HEK293 (cell line): ENCODE results near the gene SAMD8.

Experiments
- GLIS1 ChIP-seq: fragments of 450-650 bp; formaldehyde crosslinking; IDR thresholded peaks from 2 replicates; pipeline ENCODE4 v1.5.1; 2016; ENCODE audit warnings: missing biosample characterization, missing genetic modification characterization
- MEIS1 ChIP-seq: sonication (generic); formaldehyde crosslinking; IDR thresholded peaks from 2 replicates; pipeline ENCODE4 v1.8.1; 2022; ENCODE audit warnings: missing genetic modification reagents, mild to moderate bottlenecking, borderline replicate concordance
- SCRT1 ChIP-seq: fragments of 450-650 bp; formaldehyde crosslinking; IDR thresholded peaks from 2 replicates; pipeline ENCODE4 v1.5.1; 2016; ENCODE audit warnings: missing biosample characterization, missing genetic modification characterization, borderline replicate concordance
- ZBTB17 ChIP-seq: fragments of 450-650 bp; formaldehyde crosslinking; IDR thresholded peaks from 2 replicates; pipeline ENCODE4 v1.5.1; 2016; ENCODE audit warnings: missing biosample characterization, missing genetic modification characterization
- ZFHX2 ChIP-seq: fragments of 450-650 bp; formaldehyde crosslinking; conservative IDR thresholded peaks from 2 replicates; pipeline ENCODE4 v1.5.1; 2016; ENCODE audit warnings: missing biosample characterization, missing genetic modification characterization
- ZNF112 ChIP-seq: fragments of 450-650 bp; formaldehyde crosslinking; IDR thresholded peaks from 2 replicates; pipeline ENCODE4 v1.5.0; 2017; ENCODE audit warnings: missing biosample characterization, missing genetic modification characterization
- ZNF157 ChIP-seq: fragments of 450-650 bp; formaldehyde crosslinking; IDR thresholded peaks from 2 replicates; pipeline ENCODE4 v1.5.1; 2016; ENCODE audit warnings: missing biosample characterization, missing genetic modification characterization
- ZNF184 ChIP-seq: fragments of 450-650 bp; IDR thresholded peaks from 2 replicates; pipeline ENCODE4 v1.5.1; 2018; ENCODE audit warnings: missing biosample characterization, mild to moderate bottlenecking, missing genetic modification characterization
- ZNF221 ChIP-seq: fragments of 450-650 bp; formaldehyde crosslinking; IDR thresholded peaks from 2 replicates; pipeline ENCODE4 v1.5.1; 2017; ENCODE audit warnings: missing biosample characterization, missing genetic modification characterization, borderline replicate concordance
- ZNF266 ChIP-seq: fragments of 450-650 bp; formaldehyde crosslinking; IDR thresholded peaks from 2 replicates; pipeline ENCODE4 v1.5.1; 2016; ENCODE audit warnings: missing biosample characterization, missing genetic modification characterization, low read depth
- ZNF292 ChIP-seq: fragments of 450-650 bp; formaldehyde crosslinking; IDR thresholded peaks from 2 replicates; pipeline ENCODE4 v1.5.1; 2016; ENCODE audit warnings: low read depth, missing biosample characterization, missing genetic modification characterization, borderline replicate concordance
- ZNF350 ChIP-seq: fragments of 450-650 bp; formaldehyde crosslinking; IDR thresholded peaks from 2 replicates; pipeline ENCODE4 v1.5.0; 2017; ENCODE audit warnings: missing biosample characterization, mild to moderate bottlenecking, missing genetic modification characterization
- ZNF391 ChIP-seq: fragments of 450-650 bp; formaldehyde crosslinking; IDR thresholded peaks from 2 replicates; pipeline ENCODE4 v1.5.1; 2016; ENCODE audit warnings: low read depth, missing biosample characterization, missing genetic modification characterization, borderline replicate concordance
- ZNF521 ChIP-seq: fragments of 450-650 bp; formaldehyde crosslinking; IDR thresholded peaks from 2 replicates; pipeline ENCODE4 v1.5.1; 2017; ENCODE audit warnings: missing biosample characterization, mild to moderate bottlenecking, missing genetic modification characterization
- ZNF560 ChIP-seq: fragments of 450-650 bp; formaldehyde crosslinking; IDR thresholded peaks from 2 replicates; pipeline ENCODE4 v1.5.1; 2017; ENCODE audit warnings: missing biosample characterization, missing genetic modification characterization, borderline replicate concordance
- ZNF677 ChIP-seq: fragments of 450-650 bp; IDR thresholded peaks from 2 replicates; pipeline ENCODE4 v1.5.0; 2018; ENCODE audit warnings: missing biosample characterization, mild to moderate bottlenecking, missing genetic modification characterization, moderate library complexity
- ZNF776 ChIP-seq: fragments of 450-650 bp; formaldehyde crosslinking; IDR thresholded peaks from 2 replicates; pipeline ENCODE4 v1.5.0; 2017; ENCODE audit warnings: missing biosample characterization, missing genetic modification characterization, borderline replicate concordance
- ZNF791 ChIP-seq: fragments of 450-650 bp; formaldehyde crosslinking; IDR thresholded peaks from 2 replicates; pipeline ENCODE4 v1.5.1; 2016; ENCODE audit warnings: missing biosample characterization, missing genetic modification characterization
- ZXDB ChIP-seq: fragments of 450-650 bp; formaldehyde crosslinking; IDR thresholded peaks from 2 replicates; pipeline ENCODE4 v1.5.1; 2016; ENCODE audit warnings: missing biosample characterization, missing genetic modification characterization
- TF ChIP-seq, protein P1 (sequence below): fragments of 450-650 bp; formaldehyde crosslinking; IDR thresholded peaks from 2 replicates; pipeline ENCODE4 v1.5.1; 2016; ENCODE audit warnings: missing biosample characterization, missing genetic modification characterization, borderline replicate concordance
- TF ChIP-seq, protein P2 (sequence below): fragments of 450-650 bp; formaldehyde crosslinking; IDR thresholded peaks from 2 replicates; pipeline ENCODE4 v1.5.1; 2017; ENCODE audit warnings: missing biosample characterization, missing genetic modification characterization
- TF ChIP-seq, protein P3 (sequence below): fragments of 450-650 bp; formaldehyde crosslinking; IDR thresholded peaks from 2 replicates; pipeline ENCODE4; 2016; ENCODE audit warnings: missing biosample characterization, missing genetic modification characterization
- TF ChIP-seq, protein P4 (sequence below): fragments of 450-650 bp; formaldehyde crosslinking; IDR thresholded peaks from 2 replicates; pipeline ENCODE4 v1.5.1; 2016; ENCODE audit warnings: missing biosample characterization, missing genetic modification characterization
- TF ChIP-seq, protein P5 (sequence below): fragments of 450-650 bp; formaldehyde crosslinking; IDR thresholded peaks from 2 replicates; pipeline ENCODE4 v1.5.1; 2016; ENCODE audit warnings: missing biosample characterization, missing genetic modification characterization
- TF ChIP-seq, protein P6 (sequence below): fragments of 450-650 bp; formaldehyde crosslinking; IDR thresholded peaks from 2 replicates; pipeline ENCODE4 v1.5.1; 2016; ENCODE audit warnings: missing biosample characterization, missing genetic modification characterization
- TF ChIP-seq, protein P7 (sequence below): fragments of 450-650 bp; formaldehyde crosslinking; IDR thresholded peaks from 2 replicates; pipeline ENCODE4 v1.5.1; 2016; ENCODE audit warnings: missing biosample characterization, missing genetic modification characterization

Gene SAMD8

DNA sequence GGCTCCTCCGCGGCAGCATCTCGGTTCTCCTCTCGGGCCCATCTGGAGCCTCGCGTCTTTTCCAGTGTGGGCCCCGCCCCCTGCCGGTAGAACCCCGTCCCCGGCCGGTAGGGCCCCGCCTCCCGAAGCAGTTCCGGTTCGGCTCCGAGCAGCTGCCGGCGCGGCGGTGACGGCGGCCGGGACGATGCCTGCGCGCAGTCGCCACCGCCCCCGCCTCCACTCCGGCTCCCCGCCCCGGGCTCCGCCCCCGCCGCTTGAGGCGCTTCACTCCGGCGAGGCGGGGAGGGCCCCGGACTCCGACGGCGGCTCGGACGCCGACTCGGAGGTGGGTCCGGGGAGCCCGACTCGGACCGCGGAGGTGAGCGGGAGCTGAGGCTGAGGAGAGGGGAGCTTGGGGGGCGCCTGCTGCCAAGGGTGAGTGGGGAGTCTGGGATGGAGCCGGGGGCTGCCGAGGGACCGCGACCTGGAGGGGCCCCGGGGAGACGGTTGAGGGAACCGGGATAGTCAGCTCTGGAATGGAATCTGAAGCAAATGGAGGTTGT, at the start of gene SAMD8 (continued):
- TF ChIP-seq, protein P1, sequence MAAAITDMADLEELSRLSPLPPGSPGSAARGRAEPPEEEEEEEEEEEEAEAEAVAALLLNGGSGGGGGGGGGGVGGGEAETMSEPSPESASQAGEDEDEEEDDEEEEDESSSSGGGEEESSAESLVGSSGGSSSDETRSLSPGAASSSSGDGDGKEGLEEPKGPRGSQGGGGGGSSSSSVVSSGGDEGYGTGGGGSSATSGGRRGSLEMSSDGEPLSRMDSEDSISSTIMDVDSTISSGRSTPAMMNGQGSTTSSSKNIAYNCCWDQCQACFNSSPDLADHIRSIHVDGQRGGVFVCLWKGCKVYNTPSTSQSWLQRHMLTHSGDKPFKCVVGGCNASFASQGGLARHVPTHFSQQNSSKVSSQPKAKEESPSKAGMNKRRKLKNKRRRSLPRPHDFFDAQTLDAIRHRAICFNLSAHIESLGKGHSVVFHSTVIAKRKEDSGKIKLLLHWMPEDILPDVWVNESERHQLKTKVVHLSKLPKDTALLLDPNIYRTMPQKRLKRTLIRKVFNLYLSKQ (tag by site-specific recombination): no peak
- TF ChIP-seq ZNF221 (no peak), ZNF266 (tag by site-specific recombination) (no peak), ZXDB (tag by site-specific recombination) (peak; percentile 75), ZNF184 (tag by site-specific recombination) (no peak), ZNF112 (no peak), ZNF677 (tag by site-specific recombination) (no peak), ZNF521 (tag by site-specific recombination) (no peak), GLIS1 (tag by site-specific recombination) (peak; percentile 56; the same call in 1 of the 2 replicates), MEIS1 (CRISPR knock-in tag) (no peak), ZNF791 (tag by site-specific recombination) (no peak), SCRT1 (tag by site-specific recombination) (no peak), ZNF350 (tag by site-specific recombination) (no peak), ZNF391 (tag by site-specific recombination) (0 out of 2 replicates have a peak, but pooled peaks have one; percentile 38), ZNF157 (tag by site-specific recombination) (no peak), ZNF560 (tag by site-specific recombination) (no peak), ZFHX2 (peak; percentile 82), ZNF292 (tag by site-specific recombination) (no peak), ZNF776 (tag by site-specific recombination) (no peak), ZBTB17 (tag by site-specific recombination) (no peak)
- TF ChIP-seq, protein P2, sequence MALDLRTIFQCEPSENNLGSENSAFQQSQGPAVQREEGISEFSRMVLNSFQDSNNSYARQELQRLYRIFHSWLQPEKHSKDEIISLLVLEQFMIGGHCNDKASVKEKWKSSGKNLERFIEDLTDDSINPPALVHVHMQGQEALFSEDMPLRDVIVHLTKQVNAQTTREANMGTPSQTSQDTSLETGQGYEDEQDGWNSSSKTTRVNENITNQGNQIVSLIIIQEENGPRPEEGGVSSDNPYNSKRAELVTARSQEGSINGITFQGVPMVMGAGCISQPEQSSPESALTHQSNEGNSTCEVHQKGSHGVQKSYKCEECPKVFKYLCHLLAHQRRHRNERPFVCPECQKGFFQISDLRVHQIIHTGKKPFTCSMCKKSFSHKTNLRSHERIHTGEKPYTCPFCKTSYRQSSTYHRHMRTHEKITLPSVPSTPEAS: 0 out of 2 replicates have a peak, but pooled peaks have one; percentile 17
- TF ChIP-seq, protein P3, sequence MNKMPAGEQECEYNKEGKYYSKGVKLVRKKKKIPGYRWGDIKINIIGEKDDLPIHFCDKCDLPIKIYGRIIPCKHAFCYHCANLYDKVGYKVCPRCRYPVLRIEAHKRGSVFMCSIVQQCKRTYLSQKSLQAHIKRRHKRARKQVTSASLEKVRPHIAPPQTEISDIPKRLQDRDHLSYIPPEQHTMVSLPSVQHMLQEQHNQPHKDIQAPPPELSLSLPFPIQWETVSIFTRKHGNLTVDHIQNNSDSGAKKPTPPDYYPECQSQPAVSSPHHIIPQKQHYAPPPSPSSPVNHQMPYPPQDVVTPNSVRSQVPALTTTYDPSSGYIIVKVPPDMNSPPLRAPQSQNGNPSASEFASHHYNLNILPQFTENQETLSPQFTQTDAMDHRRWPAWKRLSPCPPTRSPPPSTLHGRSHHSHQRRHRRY (tag by site-specific recombination): no peak
- TF ChIP-seq, protein P4, sequence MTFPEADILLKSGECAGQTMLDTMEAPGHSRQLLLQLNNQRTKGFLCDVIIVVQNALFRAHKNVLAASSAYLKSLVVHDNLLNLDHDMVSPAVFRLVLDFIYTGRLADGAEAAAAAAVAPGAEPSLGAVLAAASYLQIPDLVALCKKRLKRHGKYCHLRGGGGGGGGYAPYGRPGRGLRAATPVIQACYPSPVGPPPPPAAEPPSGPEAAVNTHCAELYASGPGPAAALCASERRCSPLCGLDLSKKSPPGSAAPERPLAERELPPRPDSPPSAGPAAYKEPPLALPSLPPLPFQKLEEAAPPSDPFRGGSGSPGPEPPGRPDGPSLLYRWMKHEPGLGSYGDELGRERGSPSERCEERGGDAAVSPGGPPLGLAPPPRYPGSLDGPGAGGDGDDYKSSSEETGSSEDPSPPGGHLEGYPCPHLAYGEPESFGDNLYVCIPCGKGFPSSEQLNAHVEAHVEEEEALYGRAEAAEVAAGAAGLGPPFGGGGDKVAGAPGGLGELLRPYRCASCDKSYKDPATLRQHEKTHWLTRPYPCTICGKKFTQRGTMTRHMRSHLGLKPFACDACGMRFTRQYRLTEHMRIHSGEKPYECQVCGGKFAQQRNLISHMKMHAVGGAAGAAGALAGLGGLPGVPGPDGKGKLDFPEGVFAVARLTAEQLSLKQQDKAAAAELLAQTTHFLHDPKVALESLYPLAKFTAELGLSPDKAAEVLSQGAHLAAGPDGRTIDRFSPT (tag by site-specific recombination): no peak
- TF ChIP-seq, protein P5, sequence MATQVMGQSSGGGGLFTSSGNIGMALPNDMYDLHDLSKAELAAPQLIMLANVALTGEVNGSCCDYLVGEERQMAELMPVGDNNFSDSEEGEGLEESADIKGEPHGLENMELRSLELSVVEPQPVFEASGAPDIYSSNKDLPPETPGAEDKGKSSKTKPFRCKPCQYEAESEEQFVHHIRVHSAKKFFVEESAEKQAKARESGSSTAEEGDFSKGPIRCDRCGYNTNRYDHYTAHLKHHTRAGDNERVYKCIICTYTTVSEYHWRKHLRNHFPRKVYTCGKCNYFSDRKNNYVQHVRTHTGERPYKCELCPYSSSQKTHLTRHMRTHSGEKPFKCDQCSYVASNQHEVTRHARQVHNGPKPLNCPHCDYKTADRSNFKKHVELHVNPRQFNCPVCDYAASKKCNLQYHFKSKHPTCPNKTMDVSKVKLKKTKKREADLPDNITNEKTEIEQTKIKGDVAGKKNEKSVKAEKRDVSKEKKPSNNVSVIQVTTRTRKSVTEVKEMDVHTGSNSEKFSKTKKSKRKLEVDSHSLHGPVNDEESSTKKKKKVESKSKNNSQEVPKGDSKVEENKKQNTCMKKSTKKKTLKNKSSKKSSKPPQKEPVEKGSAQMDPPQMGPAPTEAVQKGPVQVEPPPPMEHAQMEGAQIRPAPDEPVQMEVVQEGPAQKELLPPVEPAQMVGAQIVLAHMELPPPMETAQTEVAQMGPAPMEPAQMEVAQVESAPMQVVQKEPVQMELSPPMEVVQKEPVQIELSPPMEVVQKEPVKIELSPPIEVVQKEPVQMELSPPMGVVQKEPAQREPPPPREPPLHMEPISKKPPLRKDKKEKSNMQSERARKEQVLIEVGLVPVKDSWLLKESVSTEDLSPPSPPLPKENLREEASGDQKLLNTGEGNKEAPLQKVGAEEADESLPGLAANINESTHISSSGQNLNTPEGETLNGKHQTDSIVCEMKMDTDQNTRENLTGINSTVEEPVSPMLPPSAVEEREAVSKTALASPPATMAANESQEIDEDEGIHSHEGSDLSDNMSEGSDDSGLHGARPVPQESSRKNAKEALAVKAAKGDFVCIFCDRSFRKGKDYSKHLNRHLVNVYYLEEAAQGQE (tag by site-specific recombination): no peak
- TF ChIP-seq, protein P6, sequence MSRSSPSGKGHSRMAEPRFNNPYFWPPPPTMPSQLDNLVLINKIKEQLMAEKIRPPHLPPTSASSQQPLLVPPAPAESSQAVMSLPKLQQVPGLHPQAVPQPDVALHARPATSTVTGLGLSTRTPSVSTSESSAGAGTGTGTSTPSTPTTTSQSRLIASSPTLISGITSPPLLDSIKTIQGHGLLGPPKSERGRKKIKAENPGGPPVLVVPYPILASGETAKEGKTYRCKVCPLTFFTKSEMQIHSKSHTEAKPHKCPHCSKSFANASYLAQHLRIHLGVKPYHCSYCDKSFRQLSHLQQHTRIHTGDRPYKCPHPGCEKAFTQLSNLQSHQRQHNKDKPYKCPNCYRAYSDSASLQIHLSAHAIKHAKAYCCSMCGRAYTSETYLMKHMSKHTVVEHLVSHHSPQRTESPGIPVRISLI (tag by site-specific recombination): no peak
- TF ChIP-seq, protein P7, sequence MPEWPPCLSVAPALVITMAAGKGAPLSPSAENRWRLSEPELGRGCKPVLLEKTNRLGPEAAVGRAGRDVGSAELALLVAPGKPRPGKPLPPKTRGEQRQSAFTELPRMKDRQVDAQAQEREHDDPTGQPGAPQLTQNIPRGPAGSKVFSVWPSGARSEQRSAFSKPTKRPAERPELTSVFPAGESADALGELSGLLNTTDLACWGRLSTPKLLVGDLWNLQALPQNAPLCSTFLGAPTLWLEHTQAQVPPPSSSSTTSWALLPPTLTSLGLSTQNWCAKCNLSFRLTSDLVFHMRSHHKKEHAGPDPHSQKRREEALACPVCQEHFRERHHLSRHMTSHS (tag by site-specific recombination): no peak
